ENCODE measurements around the gene C12orf43.
"Not testable (repeated sequence)": the region's sequence is repeated elsewhere in the genome, so short reads cannot be mapped to it uniquely, and the experiment has no call there.

Gene C12orf43

GRCh38 chr12:121015825-121016766 is at the start of gene C12orf43:
Gene C12orf43, minus strand, starts transcription at chr12:121016487. Its CDS starts 13 bp downstream, at chr12:121016474.
- DNase-seq (ENCODE audit: low read depth in 2 of 2), result peak; percentile 72 to 81

- DNase-seq (ENCODE audit: low read depth in 2 of 2), result no peak
These were observed 49.1 kb upstream of the C12orf43 start for GRCh38 chr12:121065345-121065744.

- not testable (repeated sequence) for DNase-seq (ENCODE audit: low read depth in 2 of 2)
These were observed 48.3 kb upstream of the C12orf43 start for GRCh38 chr12:121064586-121064985.

- DNase-seq (ENCODE audit: low read depth in 2 of 2), result no peak
These were observed 47.8 kb upstream of the C12orf43 start for GRCh38 chr12:121064116-121064515.

GRCh38 chr12:121062391-121063045 is 46.2 kb upstream of the C12orf43 start:
- DNase-seq (ENCODE audit: low read depth in 2 of 2), result no peak

GRCh38 chr12:121061831-121062230 is 45.5 kb upstream of the C12orf43 start:
- DNase-seq (ENCODE audit: low read depth in 2 of 2), result no peak

GRCh38 chr12:121060149-121061001 is 44.1 kb upstream of the C12orf43 start:
- DNase-seq (ENCODE audit: low read depth in 2 of 2), result peak in 1 of 2 donors; percentile 14

GRCh38 chr12:121059031-121059898 is 43.0 kb upstream of the C12orf43 start:
- no peak for DNase-seq (ENCODE audit: low read depth in 2 of 2)

GRCh38 chr12:121057794-121058193 is 41.5 kb upstream of the C12orf43 start:
- no peak for DNase-seq (ENCODE audit: low read depth in 2 of 2)

- DNase-seq (ENCODE audit: low read depth in 2 of 2), result no peak
These were observed 37.4 kb upstream of the C12orf43 start for GRCh38 chr12:121053706-121054105.

GRCh38 chr12:121050725-121051124 is 34.4 kb upstream of the C12orf43 start:
- DNase-seq (ENCODE audit: low read depth in 2 of 2), result no peak

- DNase-seq (ENCODE audit: low read depth in 2 of 2), result no peak
These were observed 32.2 kb upstream of the C12orf43 start for GRCh38 chr12:121048442-121048841.

GRCh38 chr12:121047400-121047799 is 31.1 kb upstream of the C12orf43 start:
- DNase-seq (ENCODE audit: low read depth in 2 of 2), result not testable (repeated sequence)

GRCh38 chr12:121043067-121043466 is 26.8 kb upstream of the C12orf43 start:
- no peak for DNase-seq (ENCODE audit: low read depth in 2 of 2)

- DNase-seq (ENCODE audit: low read depth in 2 of 2), result peak in 1 of 2 donors; percentile 8
These were observed 22.8 kb upstream of the C12orf43 start, which contains the start of gene OASL for GRCh38 chr12:121038861-121039668. Gene OASL, minus strand, starts transcription at chr12:121039246. Its CDS starts 275 bp downstream, at chr12:121038971.

GRCh38 chr12:121036810-121037326 is 20.6 kb upstream of the C12orf43 start:
- DNase-seq (ENCODE audit: low read depth in 2 of 2), result no peak

GRCh38 chr12:121034616-121035305 is 18.5 kb upstream of the C12orf43 start:
- DNase-seq (ENCODE audit: low read depth in 2 of 2), result no peak

- DNase-seq (ENCODE audit: low read depth in 2 of 2), result peak in 1 of 2 donors; percentile 23
These were observed 17.5 kb upstream of the C12orf43 start for GRCh38 chr12:121033625-121034349.

Data from stimulated activated CD4-positive, alpha-beta T cell treated with anti-CD3 and anti-CD28 coated beads, Interleukin-1b, Interleukin-23, amount 100 ng/mL, for 1 hour (primary cell).